TTC549 (cell line): Measurements from ENCODE around the gene ZNF717.
A peak's percentile ranks its signal among the peaks of the same experiment; 100 is the strongest.
"Not testable (repeated sequence)": the region's sequence is repeated elsewhere in the genome, so short reads cannot be mapped to it uniquely, and the experiment has no call there.

Experiments used
- FAIRE-seq: peaks from 2 replicates; lab custom pipeline; 2012; peaks lifted over from hg19 to GRCh38; lab: Jason Lieb, UNC

Gene ZNF717

DNA sequence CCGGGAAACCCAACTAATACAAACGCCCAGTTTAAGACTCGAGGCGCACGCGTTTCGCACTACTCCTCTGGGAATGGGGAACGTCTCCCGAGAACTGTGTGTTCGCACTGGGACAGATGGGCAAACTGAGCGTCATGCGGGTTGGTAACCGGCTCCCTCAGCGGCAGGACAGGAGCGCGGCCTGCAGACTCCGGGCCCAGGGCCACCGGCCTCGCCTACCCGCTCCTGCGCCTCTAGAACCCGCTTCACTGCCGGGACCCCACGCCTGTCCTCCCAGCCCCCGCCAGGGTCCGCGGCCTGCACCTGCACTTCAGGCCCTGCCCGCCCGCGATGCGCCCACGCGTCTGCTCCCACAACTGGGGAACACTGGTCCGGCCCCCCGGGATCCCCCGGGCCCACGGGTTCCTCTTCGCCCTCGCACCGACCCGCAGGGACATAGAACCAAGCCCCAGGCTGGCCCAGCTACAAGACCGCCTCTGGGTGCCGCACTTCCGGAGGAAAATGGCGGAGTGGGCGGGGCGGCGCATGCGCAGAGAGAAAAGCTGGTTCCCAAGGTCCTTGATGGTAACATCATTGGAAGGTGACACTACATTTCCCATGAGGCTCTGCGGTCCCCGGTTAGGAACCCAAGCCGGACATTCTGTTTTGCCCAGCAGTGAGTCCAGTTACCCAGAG lies at the start of gene ZNF717:
ZNF717 (minus strand) TSS at position 469 of the 675 bp plus-strand sequence. CDS start 2,187 bp downstream, outside the sequence.
- not testable (repeated sequence) for FAIRE-seq

DNA sequence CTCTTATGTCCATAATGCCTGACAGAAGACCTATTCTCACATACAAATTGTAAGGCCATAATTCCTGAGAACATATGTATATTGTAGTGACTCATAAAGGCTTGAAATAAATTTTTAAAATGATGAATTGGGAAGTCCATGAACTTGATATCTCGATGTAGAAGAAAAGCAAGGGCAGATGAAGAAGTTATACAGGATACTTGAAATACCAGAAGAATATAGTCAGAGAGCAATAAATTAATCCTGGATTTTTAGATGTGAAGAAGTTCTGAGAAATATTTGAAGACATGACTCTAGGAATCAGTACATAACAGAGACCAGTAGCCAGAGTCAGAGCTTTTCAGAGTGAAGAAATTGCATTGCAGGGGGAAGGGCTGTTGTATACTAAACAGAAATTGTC lies 45.7 kb upstream of the ZNF717 start:
- not testable (repeated sequence) for FAIRE-seq

DNA sequence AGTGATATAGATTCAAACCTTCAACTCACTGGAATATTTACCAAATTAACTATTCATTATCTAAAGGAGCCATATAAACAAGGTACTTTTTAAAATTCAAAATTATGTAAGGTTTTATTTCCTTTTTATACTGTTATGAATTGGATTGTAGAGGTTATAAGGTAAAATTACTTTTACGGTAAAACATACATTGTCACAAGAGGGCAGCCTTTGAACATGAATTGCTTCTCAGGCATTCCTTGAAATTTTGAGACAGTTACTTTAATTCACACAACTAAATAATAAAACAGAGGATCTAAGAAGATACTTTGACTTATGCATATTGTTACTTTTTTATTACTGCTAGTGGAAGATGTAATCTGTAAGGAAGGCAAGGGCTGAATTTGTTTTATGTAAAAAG lies 32.7 kb upstream of the ZNF717 start:
- FAIRE-seq, result peak; percentile 34

DNA sequence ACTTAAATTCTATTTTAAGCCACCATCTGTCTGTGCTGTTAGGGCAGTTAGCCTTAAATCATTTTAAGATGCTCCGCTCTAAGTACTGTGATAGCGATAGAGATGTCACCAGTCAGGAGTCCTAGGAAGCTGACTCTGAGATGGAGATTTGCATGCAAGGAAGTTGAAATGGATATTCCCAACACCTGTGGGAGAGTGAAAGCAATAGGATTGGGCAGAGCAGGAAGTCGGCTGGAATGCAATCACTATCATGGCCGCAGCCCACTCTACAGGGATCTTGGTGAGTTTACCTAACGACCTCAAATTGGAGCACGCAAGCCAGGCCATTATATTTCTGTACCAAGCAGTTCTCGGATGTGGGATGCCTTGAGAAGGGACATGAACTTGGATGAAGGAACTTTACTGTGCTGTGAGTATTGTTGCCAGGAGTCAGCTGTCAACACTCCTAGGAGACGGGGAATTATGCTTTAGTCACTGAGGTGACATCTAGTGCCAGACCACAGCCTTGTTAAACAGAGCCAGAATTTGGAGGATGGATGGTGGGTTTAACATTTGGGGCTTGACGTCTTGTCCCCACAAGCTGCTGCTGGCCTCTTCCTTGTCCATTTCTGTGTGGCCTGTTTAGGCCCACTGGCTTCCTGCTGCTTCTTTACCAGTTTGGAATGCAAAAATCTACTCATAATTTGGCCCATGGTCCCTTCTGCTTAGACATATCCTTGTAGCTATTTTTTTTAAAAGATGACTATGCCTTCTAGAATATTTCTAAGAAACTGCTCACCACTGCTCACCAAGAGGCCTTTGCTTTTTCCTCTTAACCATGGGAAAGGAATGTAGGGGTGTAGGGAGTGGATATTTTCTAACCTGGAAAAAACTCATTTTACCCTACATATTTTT lies 31.2 kb upstream of the ZNF717 start:
- FAIRE-seq, result not testable (repeated sequence)

DNA sequence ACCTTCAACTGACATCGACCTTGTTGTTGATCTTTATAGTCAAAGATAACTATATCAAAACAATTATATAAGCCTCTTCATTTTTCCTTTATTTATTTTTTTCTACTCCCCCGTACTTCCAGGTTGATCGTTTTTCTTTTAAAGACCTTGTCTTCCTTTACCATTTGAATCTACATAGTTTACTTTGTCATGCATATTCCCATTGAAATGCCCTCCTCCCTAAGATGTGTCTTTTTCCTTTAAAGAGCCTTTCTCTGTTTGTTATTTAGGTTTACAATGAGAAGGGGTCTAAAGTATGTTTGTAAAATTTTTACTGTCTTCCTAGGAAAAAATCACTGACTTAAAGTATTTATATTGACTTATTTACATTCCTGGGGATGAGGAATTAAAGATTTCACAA lies 29.4 kb upstream of the ZNF717 start:
- FAIRE-seq, result no peak

DNA sequence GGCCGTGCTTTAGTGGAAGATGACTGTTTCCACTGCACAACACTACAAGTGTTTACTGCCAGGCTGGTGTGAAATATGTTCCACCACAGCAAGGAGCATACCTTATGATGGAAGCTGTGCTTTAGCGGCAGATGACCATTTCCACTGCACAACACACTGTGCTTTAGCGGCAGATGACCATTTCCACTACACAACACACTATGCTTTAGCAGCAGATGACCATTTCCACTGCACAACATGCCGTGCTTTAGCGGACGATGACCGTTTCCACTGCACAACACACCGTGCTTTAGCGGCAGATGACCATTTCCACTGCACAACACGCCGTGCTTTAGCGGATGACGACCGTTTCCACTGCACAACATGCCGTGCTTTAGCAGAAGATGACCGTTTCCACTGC lies 2.8 kb downstream of the ZNF717 start:
- FAIRE-seq, result no peak

DNA sequence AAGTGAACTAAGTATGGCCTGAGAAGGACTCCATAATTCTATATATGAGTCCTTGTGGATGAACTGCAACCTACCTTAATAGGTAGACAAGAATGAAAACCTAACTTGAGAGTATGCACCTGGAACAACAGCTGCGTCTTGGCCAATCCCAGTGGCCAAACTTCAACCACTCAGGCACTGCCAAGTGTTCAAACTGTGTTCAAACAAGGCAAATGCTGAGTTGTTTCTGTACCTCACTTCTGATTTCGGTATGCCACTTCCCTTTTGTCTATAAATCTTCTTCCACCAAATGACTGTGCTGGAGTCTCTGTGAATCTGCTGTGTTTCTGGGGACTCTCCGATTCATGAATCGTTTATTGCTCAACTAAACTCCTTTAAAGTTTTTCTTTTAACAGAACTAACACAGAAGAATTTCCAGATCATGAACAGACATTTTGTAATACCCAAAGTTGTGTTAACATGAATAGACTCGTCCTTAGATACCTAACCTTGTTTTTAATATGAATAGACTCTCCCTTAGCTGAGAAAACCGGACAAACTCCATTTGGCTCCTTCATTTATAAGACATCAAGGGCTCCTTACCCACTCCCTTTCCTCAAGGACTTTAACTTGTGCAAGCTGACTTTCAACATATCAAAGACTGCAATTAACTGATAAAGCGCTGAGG lies 4.1 kb downstream of the ZNF717 start:
- no peak for FAIRE-seq

DNA sequence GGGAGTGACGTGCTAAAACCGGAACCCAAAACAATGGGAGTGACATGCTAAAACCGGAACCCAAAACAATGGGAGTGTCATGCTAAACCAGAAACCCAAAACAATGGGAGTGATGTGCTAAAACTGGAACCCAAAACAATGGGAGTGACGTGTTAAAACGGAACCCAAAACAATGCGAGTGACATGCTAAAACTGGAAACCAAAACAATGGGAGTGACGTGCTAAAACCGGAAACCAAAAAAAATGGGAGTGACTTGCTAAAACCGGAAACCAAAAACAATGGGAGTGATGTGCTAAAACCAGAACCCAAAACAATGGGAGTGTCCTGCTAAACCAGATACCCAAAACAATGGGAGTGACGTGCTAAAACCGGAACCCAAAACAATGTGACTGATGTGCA lies 7.6 kb downstream of the ZNF717 start:
- not testable (repeated sequence) for FAIRE-seq

DNA sequence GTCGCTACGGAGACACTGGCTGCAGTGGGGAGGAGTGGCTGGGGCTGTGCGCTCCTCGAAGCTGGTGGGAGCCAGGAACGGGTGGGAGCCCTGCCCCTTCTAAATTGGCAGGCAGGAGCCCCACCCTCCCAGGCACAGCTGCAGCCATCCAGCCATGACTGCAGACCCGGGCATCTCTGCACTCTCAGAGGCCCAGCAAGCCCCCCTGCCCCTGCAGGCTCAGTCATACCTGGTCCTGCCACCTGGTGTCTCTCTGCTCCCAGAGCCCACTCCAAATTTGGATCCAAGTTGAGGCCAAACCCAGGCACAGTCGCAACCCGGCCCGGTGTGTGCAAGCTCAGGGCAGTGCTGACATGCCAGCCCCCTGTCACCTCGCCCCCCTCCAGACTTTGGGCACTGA lies 13.7 kb downstream of the ZNF717 start:
- not testable (repeated sequence) for FAIRE-seq

DNA sequence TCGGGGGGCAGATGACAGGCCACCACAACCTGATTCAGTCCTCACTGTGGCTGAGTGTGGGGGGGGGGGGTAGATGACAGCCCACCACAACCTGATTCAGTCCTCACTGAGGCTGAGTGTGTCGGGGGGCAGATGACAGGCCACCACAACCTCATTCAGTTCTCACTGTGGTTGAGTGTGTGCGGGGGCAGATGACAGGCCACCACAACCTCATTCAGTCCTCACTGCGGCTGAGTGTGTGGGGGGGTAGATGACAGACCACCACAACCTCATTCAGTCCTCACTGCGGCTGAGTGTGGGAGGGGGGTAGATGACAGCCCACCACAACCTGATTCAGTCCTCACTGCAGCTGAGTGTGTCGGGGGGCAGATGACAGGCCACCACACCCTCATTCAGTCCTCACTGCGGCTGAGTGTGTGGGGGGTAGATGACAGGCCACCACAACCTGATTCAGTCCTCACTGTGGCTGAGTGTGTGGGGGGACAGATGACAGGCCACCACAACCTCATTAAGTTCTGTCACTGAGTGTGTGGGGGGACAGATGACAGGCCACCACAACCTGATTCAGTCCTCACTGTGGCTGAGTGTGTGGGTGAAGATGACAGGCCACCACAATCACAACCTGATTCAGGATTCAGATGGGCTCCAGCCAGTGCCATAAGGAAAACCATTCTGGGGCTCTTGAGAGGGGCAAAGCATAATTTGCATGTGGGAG lies 16.9 kb downstream of the ZNF717 start:
- no peak for FAIRE-seq

DNA sequence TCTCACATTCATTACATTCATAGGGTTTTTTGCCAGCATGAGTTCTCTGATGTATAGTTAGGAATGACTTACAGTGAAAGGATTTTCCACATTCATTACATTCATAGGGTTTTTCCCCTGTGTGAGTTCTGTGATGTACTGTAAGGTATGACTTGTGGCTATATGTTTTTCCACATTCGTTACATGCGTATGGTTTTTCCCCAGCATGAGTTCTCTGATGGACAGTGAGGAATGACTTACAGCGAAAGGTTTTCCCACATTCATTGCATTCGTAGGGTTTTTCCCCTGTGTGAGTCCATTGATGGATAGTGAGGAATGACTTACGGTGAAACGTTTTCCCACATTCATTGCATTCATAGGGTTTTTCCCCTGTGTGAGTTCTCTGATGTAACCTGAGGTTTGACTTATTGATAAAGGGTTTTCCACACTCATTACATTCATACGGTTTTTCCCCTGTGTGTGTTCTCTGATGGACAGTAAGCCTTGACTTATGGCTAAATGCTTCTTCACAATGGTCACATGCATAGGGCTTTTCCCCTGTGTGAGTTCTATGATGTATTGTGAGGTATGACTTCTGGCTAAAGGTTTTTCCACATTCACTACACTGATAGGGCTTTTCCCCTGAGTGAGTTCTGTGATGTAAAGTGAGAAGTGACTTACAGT lies 47.4 kb downstream of the ZNF717 start:
- no peak for FAIRE-seq

DNA sequence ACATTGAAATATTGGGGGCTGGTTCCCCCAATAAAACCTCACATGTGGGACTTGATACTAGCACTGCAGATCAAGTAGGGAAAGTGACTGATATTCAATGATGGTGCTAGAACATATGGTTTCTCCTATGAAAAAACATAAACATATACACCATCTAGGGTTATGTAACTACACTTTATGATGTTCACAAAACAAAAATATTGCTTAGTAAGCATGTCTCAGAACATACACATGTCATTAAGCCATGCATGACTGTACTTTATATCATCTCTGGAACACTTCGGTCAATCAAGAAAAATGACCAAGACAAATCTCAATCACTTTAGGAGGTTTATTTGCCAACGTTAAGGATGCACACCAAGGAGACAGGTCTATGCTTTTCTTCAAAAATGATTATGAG lies 57.4 kb downstream of the ZNF717 start:
- no peak for FAIRE-seq

DNA sequence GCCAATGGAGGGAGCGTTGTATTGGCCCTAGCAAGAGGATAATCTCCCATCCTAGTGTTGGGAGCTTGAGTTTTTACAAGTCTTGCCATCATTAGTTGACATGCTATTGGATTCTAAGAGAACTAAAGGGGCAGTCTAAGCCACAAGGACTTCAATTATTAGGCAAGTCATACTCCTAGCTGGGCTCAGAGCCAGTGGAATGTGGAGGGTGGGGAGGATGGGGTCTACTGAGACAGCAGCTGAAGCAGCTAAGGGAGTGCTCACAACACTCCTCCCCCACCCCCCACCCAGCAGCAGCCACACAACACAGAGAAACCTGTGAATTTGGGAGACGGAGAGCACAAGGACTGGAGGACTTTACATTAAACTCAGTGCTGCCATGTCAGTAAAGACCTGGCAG lies 93.3 kb downstream of the ZNF717 start:
- no peak for FAIRE-seq

DNA sequence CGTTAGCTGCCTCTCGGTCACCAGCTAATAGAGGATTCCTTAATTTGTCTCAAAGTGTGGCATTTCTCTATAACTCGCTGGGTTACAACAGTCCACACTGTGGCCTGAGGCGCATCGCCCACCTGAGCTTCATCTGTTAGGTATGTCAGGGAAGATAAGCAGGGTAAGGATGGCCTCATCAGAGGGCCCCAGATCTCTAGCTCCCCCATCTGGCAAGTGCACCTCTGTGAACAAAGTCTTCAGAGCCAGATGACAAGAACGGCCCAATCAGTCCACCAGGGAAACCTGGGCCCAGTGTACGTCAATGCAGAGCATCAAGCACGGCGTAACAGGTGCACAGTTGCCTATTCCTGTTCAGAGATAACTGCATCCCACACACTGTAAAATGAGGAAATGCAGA lies 98.0 kb downstream of the ZNF717 start:
- FAIRE-seq, result no peak
